Peyer's patch (tissue), 4 donors: ENCODE data around the gene TMOD2. TPM values are rescaled to one million over a fixed set of nuclear protein-coding genes. Genes with fewer than 3 reads are reported as not detected.

Source experiments
- DNase-seq, 3 donors: peaks; one replicate each; pipeline ENCODE4 v3.0.0-alpha.2; 2017 to 2019
- H3K27ac ChIP-seq, 4 donors: fragments of 200-600 bp; sonication (generic); one replicate each; pipeline ENCODE4 v1.5.1; 2016 to 2019
- H3K27me3 ChIP-seq, 2 donors: fragments of 200-600 bp; sonication (generic); one replicate each; pipeline ENCODE4 v1.5.1; 2019
- H3K36me3 ChIP-seq, 3 donors: fragments of 200-600 bp; sonication (generic); one replicate each; pipeline ENCODE4 v1.5.1; 2016 to 2019
- H3K4me1 ChIP-seq, 4 donors: fragments of 200-600 bp; sonication (generic); one replicate each; pipeline ENCODE4 v1.5.1; 2016 to 2019
- H3K4me3 ChIP-seq, 4 donors: fragments of 200-600 bp; sonication (generic); 1 replicate in 3 of 4; 2 replicates in 1 of 4; pipeline ENCODE4 v1.5.1; 2016 to 2019; ENCODE audit warnings: mild to moderate bottlenecking in 1 of 4
- H3K9me3 ChIP-seq, 4 donors: fragments of 200-600 bp; sonication (generic); one replicate each; pipeline ENCODE4 v1.5.1; 2016 to 2019; ENCODE audit warnings: mild to moderate bottlenecking in 1 of 4
- POLR2A ChIP-seq, 2 donors: fragments of 450-650 bp; IDR thresholded peaks; one replicate each; pipeline ENCODE4 v1.5.1; 2017; ENCODE audit warnings: antibody characterized with exemption in 2 of 2, mild to moderate bottlenecking in 2 of 2, moderate library complexity in 2 of 2
- total RNA-seq, 4 donors: library from RNA; depleted of rRNA; stranded (reverse); fragments of >200 nt; gene quantifications; one replicate each; pipeline ENCODE4 v1.1.0, GENCODE V29; 2016
- TF ChIP-seq, protein P1 (sequence below), 6 experiments: fragments of 450-650 bp in 4 of 6; fragments of 200-600 bp in 2 of 6; sonication (generic) in 1 of 6; IDR thresholded peaks; one replicate each; pipeline ENCODE4 v1.5.1; 2017 to 2019; ENCODE audit warnings: antibody characterized with exemption in 6 of 6, mild to moderate bottlenecking in 3 of 6, moderate library complexity in 1 of 6

The TMOD2 gene
- total RNA-seq, 4 donors from 2014 or later = 4.0 to 25.6 (median 6.6) TPM

GRCh38 chr15:51751697-51752683 lies 593 bp downstream of the TMOD2 start:
- no peaks in the 10 kb centered on the region for H3K36me3 ChIP-seq
- H3K4me1 ChIP-seq = no peaks in the 10 kb centered on the region
- TF ChIP-seq, protein P1, sequence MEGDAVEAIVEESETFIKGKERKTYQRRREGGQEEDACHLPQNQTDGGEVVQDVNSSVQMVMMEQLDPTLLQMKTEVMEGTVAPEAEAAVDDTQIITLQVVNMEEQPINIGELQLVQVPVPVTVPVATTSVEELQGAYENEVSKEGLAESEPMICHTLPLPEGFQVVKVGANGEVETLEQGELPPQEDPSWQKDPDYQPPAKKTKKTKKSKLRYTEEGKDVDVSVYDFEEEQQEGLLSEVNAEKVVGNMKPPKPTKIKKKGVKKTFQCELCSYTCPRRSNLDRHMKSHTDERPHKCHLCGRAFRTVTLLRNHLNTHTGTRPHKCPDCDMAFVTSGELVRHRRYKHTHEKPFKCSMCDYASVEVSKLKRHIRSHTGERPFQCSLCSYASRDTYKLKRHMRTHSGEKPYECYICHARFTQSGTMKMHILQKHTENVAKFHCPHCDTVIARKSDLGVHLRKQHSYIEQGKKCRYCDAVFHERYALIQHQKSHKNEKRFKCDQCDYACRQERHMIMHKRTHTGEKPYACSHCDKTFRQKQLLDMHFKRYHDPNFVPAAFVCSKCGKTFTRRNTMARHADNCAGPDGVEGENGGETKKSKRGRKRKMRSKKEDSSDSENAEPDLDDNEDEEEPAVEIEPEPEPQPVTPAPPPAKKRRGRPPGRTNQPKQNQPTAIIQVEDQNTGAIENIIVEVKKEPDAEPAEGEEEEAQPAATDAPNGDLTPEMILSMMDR (IDR thresholded peaks at IDR 0.05) = no peak
- no peak for TF ChIP-seq POLR2A (IDR thresholded peaks at IDR 0.05)
- H3K4me3 ChIP-seq = peak overlapping the region; percentile 81 to 97 (median 85)
- peak overlapping the region; percentile 48 to 81 (median 66) for H3K27ac ChIP-seq
- H3K9me3 ChIP-seq = no peaks in the 10 kb centered on the region
- DNase-seq = peak; percentile 53 to 56 (median 55)
- H3K27me3 ChIP-seq = no peaks in the 10 kb centered on the region

- Histone ChIP-seq H3K9me3 (no peaks in the 10 kb centered on the region), H3K4me3 (no peak overlapping the region), H3K27ac (no peak overlapping the region), H3K36me3 (no peaks in the 10 kb centered on the region), H3K4me1 (no peaks in the 10 kb centered on the region), H3K27me3 (no peaks in the 10 kb centered on the region)
- no peak for TF ChIP-seq POLR2A (IDR thresholded peaks at IDR 0.05)
- TF ChIP-seq, protein P1 (IDR thresholded peaks at IDR 0.05) = no peak
- DNase-seq = no peak
Measured at GRCh38 chr15:51752888-51753287, 1.5 kb downstream of the TMOD2 start.

- no peak for DNase-seq
- Histone ChIP-seq H3K9me3 (no peaks in the 10 kb centered on the region), H3K27ac (no peak overlapping the region), H3K36me3 (no peaks in the 10 kb centered on the region), H3K27me3 (no peaks in the 10 kb centered on the region), H3K4me3 (no peak overlapping the region), H3K4me1 (peaks cover 0 to 8% (median 0%) of the 10 kb centered on the region in 4 donors)
- TF ChIP-seq, protein P1 (IDR thresholded peaks at IDR 0.05) = no peak
- TF ChIP-seq POLR2A (IDR thresholded peaks at IDR 0.05) = no peak
Measured at GRCh38 chr15:51754267-51754666, 2.9 kb downstream of the TMOD2 start.

GRCh38 chr15:51755790-51756189 lies 4.4 kb downstream of the TMOD2 start:
- Histone ChIP-seq H3K27me3 (no peaks in the 10 kb centered on the region), H3K36me3 (no peaks in the 10 kb centered on the region), H3K4me1 (peaks cover 0 to 14% (median 0%) of the 10 kb centered on the region in 4 donors), H3K4me3 (no peak overlapping the region), H3K9me3 (no peaks in the 10 kb centered on the region), H3K27ac (no peak overlapping the region)
- TF ChIP-seq POLR2A (IDR thresholded peaks at IDR 0.05) = no peak
- TF ChIP-seq, protein P1 (IDR thresholded peaks at IDR 0.05) = no peak
- no peak for DNase-seq

GRCh38 chr15:51756482-51756881 lies 5.1 kb downstream of the TMOD2 start:
- TF ChIP-seq, protein P1 (IDR thresholded peaks at IDR 0.05) = no peak
- no peak for TF ChIP-seq POLR2A (IDR thresholded peaks at IDR 0.05)

More at GRCh38 chr15:51756482-51756881, 5.1 kb downstream of the TMOD2 start:
- H3K9me3 ChIP-seq = no peaks in the 10 kb centered on the region
- H3K27ac ChIP-seq = no peak overlapping the region
- no peak overlapping the region for H3K4me3 ChIP-seq
- DNase-seq = no peak
- H3K4me1 ChIP-seq = peaks cover 0 to 14% (median 0%) of the 10 kb centered on the region in 4 donors
- H3K36me3 ChIP-seq = no peaks in the 10 kb centered on the region
- no peaks in the 10 kb centered on the region for H3K27me3 ChIP-seq
